ENCODE measurements around the gene HPCA. TPM values are rescaled to one million over a fixed set of nuclear protein-coding genes. Genes with fewer than 3 reads are reported as not detected.

Gene HPCA
- total and polyA plus RNA-seq, 2 of the 8 experiments (the other 6 are each of a cell fraction or from before 2014, with no cell fraction given), result 0.70 to 1.4 TPM

- TF ChIP-seq KDM4A (IDR thresholded peaks at IDR 0.05; ENCODE audit: low read depth, low read length, severe bottlenecking) (peak; percentile 46), CREB1 (IDR thresholded peaks at IDR 0.05) (no peak), NRF1 (IDR thresholded peaks at IDR 0.05; ENCODE audit: low read depth, low read length) (no peak), SP4 (IDR thresholded peaks at IDR 0.05; ENCODE audit: low read length) (no peak), TEAD4 (IDR thresholded peaks at IDR 0.05; ENCODE audit: low read depth, low read length) (no peak), EP300 (IDR thresholded peaks at IDR 0.05; ENCODE audit: borderline replicate concordance in 1 of 2, low read depth in 2 of 2, low read length in 2 of 2) (no peak)
Measured at GRCh38 chr1:32870615-32871363, 15.5 kb upstream of the HPCA start, which contains the start of gene FNDC5 (continued).
